Activated naive CD8-positive, alpha-beta T cell treated with anti-CD3 and anti-CD28 coated beads, Interleukin-2, amount 50 U/mL, for 24 hours (primary cell): ENCODE data around the gene SIPA1L3.
"Not testable (repeated sequence)": the region's sequence is repeated elsewhere in the genome, so short reads cannot be mapped to it uniquely, and the experiment has no call there.

Experiments
- ATAC-seq: fragments of 150-1000 bp; cut with Tn5 transposase; one replicate; pipeline ENCODE4 v1.10.0; 2021
- DNase-seq: peaks from one replicate; pipeline ENCODE4 v3.0.0; 2021
- H3K27ac Mint-ChIP-seq: one replicate; pipeline ENCODE4 v1.8.0; 2021; ENCODE audit warnings: mild to moderate bottlenecking, mixed read lengths
- H3K27me3 Mint-ChIP-seq: one replicate; pipeline ENCODE4 v1.8.0; 2021; ENCODE audit warnings: mixed read lengths
- H3K36me3 Mint-ChIP-seq: one replicate; pipeline ENCODE4 v1.8.0; 2021; ENCODE audit warnings: low read depth, mixed read lengths
- H3K4me1 Mint-ChIP-seq: one replicate; pipeline ENCODE4 v1.8.0; 2021; ENCODE audit warnings: mixed read lengths
- H3K4me3 Mint-ChIP-seq: one replicate; pipeline ENCODE4 v1.8.0; 2021; ENCODE audit warnings: mild to moderate bottlenecking, moderate library complexity, mixed read lengths
- H3K9me3 Mint-ChIP-seq: one replicate; pipeline ENCODE4 v1.8.0; 2021; ENCODE audit warnings: mixed read lengths

SIPA1L3 gene

DNA sequence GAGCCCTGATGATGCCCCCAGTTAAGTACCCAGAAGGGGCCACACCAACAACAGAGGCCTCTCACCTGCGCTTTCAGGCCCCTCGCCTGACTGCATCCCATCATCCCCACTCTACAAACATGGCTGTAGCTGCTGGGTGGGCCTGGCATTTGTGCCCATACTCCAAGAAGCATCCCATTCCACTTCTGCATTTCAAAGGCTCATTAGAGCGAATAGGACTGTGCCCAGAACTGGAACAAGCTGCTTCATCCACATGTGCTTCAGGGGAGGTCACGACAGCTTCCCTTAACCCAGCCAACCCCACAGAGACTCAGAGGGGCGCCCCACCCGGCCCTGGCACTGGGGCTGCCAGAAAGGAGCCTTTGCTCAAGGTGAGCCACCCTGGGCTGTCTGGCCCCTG lies 156.9 kb downstream of the SIPA1L3 start:
- H3K9me3 Mint-ChIP-seq, result no peaks in the 10 kb centered on the region
- no peaks in the 10 kb centered on the region for H3K36me3 Mint-ChIP-seq
- ATAC-seq, result no peak

DNA sequence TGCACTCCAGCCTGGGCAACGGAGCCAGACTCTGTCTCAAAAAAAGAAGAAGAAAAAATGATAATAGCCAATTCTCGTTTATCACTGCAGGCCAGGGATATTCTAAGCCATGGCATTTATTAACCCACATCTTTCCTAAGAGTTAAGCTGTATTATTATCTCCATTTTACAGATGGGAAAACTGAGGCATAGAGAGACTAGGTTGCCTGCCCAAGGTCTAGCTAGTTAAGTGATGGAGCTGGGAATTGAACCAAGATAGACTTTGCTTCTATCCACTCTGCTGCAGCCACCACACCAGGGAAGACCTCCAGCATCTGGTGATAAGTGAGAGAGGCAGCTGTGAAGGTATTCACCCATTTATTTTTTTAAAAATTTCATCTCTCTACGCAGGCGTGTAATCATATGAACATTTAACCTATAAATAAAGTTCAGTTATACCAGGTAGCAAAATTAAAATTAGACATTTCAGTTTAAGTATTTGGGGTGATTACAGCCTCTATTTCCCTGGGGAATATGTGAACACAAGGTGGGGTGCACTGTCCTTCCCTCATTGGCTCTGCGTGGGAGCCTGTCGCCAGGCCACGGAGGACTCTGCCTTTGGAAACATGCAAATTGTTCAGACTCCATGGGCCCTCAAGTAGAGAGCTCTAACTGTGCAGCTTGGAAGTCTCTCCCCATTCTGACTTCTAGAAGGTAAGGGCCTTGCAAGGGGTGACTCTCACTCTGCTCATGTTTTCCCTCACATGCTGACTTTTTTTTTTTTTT lies 157.8 kb downstream of the SIPA1L3 start:
- Mint-ChIP-seq H3K27ac (no peak overlapping the region), H3K27me3 (no peaks in the 10 kb centered on the region), H3K36me3 (no peaks in the 10 kb centered on the region), H3K4me3 (no peak overlapping the region), H3K9me3 (no peaks in the 10 kb centered on the region), H3K4me1 (peaks cover 5% of the 10 kb centered on the region)
- DNase-seq, result no peak
- ATAC-seq, result no peak

More for the DNA sequence above, 156.9 kb downstream of the SIPA1L3 start:
- no peaks in the 10 kb centered on the region for H3K27me3 Mint-ChIP-seq
- H3K27ac Mint-ChIP-seq, result no peak overlapping the region
- no peak overlapping the region for H3K4me3 Mint-ChIP-seq
- DNase-seq, result no peak
- H3K4me1 Mint-ChIP-seq, result peaks cover 8% of the 10 kb centered on the region

DNA sequence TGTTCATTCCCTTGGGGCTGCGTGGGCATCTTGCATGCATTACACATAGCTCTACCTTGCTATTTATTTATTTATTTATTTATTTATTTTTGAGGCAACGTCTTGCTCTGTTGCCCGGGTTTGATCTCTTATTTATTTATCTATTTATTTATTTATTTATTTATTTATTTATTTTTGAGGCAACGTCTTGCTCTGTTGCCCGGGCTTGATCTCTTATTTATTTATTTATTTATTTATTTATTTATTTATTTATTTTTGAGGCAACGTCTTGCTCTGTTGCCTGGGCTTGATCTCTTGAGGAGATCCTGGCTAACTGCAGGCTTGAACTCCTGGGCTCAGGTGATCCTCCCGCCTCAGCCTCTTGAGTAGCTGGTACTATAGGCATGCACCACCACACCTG lies 158.8 kb downstream of the SIPA1L3 start:
- not testable (repeated sequence) for ATAC-seq, DNase-seq, H3K4me3 Mint-ChIP-seq, H3K36me3 Mint-ChIP-seq, H3K27ac Mint-ChIP-seq, H3K9me3 Mint-ChIP-seq, H3K4me1 Mint-ChIP-seq, H3K27me3 Mint-ChIP-seq

DNA sequence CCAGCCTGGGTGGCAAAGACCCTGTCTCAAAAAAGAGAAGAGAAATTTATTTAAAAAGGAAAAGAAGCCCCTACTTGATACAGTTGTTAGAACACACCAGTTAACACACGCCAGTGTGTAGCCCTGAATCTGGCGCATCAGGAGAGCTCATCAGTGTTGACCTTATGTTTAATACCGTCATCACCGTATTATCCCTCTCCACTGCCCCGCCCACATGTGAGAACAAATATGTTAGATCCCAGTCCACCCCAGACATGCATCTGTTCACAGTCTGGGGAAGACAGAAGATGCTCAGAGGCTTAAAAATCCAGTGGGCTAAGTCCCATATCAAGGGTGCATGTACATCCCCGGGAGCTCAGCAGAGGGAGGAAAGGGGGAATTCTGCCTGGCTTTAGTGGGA lies 161.8 kb downstream of the SIPA1L3 start:
- H3K36me3 Mint-ChIP-seq, result peaks cover 5% of the 10 kb centered on the region
- no peaks in the 10 kb centered on the region for H3K27me3 Mint-ChIP-seq
- no peak overlapping the region for H3K27ac Mint-ChIP-seq
- peaks cover 2% of the 10 kb centered on the region for H3K4me1 Mint-ChIP-seq
- ATAC-seq (no peak), DNase-seq (no peak)
- H3K4me3 Mint-ChIP-seq, result no peak overlapping the region
- H3K9me3 Mint-ChIP-seq, result no peaks in the 10 kb centered on the region

DNA sequence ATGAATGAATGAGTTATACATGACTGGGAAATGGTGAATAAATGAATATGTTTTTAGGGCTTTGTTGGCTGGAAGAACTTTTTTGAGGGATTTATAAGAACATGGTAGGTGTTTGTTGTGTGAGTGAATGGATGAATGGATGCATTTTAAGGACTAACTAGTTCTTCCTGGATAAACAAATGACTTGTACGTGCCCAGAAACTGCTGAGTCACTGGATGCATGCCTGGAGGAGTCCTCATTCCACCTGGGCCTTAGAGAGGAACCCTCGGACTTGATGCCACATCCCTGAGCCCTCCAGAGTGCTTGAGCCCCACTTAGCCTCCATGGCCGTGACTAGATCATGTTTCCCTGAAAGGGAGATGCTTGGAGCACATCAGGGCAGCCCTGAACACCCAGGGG lies 163.6 kb downstream of the SIPA1L3 start:
- H3K36me3 Mint-ChIP-seq, result peaks cover 5% of the 10 kb centered on the region
- no peak overlapping the region for H3K4me3 Mint-ChIP-seq
- no peaks in the 10 kb centered on the region for H3K9me3 Mint-ChIP-seq
- H3K4me1 Mint-ChIP-seq, result peaks cover 5% of the 10 kb centered on the region
- DNase-seq, result no peak
- H3K27me3 Mint-ChIP-seq, result no peaks in the 10 kb centered on the region
- no peak overlapping the region for H3K27ac Mint-ChIP-seq
- no peak for ATAC-seq

DNA sequence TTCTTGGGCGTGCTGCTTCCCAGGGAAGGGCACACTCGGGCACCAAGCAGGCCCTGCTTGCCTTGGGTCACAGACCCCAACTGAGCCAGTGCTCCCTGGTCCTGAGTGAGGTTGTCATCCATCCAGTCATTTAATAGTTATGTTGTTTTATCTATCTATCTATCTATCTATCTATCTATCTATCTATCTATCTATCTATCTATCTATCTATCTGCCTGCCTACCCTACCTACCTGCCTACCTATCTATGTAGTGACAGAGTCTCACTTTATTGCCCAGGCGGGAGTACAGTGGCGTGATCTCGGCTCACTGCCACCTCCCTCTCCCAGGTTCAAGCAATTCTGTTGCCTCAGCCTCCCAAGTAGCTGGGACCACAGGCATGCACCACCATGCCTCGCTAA lies 164.0 kb downstream of the SIPA1L3 start:
- not testable (repeated sequence) for H3K36me3 Mint-ChIP-seq, DNase-seq, H3K27me3 Mint-ChIP-seq, H3K9me3 Mint-ChIP-seq, ATAC-seq, H3K27ac Mint-ChIP-seq, H3K4me1 Mint-ChIP-seq, H3K4me3 Mint-ChIP-seq

DNA sequence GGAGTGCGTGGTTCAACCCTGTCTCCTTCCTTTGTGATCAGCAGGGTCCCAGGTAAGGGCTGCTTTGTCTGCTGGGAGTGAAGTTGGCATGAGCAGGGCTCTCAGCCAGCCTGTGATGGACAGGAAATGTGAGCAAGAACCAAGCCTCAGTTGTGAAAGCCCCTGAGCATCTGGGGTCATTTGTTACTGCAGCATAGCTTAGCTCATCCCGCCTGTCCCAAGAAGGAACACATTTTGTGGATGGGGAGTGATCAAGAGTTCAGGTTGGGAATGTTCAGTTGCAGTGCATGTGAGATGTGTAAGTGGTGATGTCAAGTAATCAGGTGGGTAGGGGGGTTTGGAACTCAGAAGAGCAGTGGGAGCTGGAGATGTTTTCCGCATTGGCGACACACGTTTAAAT lies 164.6 kb downstream of the SIPA1L3 start:
- peaks cover 5% of the 10 kb centered on the region for H3K4me1 Mint-ChIP-seq
- no peaks in the 10 kb centered on the region for H3K9me3 Mint-ChIP-seq
- no peak for ATAC-seq
- H3K36me3 Mint-ChIP-seq, result peaks cover 9% of the 10 kb centered on the region
- no peak overlapping the region for H3K4me3 Mint-ChIP-seq
- no peaks in the 10 kb centered on the region for H3K27me3 Mint-ChIP-seq
- no peak overlapping the region for H3K27ac Mint-ChIP-seq
- no peak for DNase-seq

DNA sequence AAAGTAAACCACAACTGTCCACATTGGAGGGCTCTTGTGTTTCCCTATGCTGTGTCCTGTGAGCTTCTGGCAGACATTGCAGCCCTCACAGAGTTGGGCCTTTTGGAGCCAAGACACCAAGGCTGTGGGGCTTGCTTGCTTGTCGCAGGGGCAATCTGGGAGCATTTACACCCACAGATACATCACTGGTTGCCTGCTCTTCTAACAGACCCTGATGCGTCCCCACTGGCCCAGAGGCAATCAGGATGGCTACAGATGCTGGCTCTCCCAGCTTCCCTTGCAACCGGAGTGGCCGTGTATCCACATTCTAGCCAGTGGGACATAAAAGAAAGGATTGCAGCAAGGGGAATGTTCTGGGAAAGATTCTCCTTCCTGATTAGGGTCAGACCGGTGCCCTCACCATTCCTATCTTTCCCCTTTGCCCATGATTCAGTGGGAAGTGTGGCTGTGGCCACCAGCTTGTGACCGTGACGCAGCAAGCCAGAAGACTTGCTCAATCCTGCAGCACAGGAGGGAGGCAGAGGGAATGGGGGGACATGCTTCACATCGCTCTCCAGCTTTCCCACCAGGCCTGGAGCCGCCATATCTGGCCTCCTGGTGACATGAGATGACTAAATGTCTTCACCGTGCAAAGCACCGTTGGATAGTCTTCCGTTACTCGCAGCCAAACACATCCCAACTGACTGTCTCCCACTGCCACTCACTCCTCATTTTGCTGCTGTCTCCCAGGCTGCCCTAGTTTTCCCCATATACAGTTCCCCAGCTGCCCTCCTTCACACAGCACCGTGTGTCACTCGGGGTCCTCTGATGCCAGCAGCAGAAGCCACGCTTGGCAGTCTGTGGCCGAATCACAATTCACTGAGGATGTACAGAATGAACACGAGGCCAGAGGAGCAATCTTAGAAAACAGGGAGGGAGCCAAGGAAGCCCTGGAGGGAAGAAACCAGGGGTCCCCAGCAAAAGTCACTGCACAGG lies 166.1 kb downstream of the SIPA1L3 start:
- DNase-seq, result no peak
- no peak for ATAC-seq
- no peak overlapping the region for H3K27ac Mint-ChIP-seq
- H3K27me3 Mint-ChIP-seq, result no peaks in the 10 kb centered on the region
- no peak overlapping the region for H3K4me3 Mint-ChIP-seq
- H3K36me3 Mint-ChIP-seq, result peaks cover 9% of the 10 kb centered on the region
- peaks cover 5% of the 10 kb centered on the region for H3K4me1 Mint-ChIP-seq
- no peaks in the 10 kb centered on the region for H3K9me3 Mint-ChIP-seq

DNA sequence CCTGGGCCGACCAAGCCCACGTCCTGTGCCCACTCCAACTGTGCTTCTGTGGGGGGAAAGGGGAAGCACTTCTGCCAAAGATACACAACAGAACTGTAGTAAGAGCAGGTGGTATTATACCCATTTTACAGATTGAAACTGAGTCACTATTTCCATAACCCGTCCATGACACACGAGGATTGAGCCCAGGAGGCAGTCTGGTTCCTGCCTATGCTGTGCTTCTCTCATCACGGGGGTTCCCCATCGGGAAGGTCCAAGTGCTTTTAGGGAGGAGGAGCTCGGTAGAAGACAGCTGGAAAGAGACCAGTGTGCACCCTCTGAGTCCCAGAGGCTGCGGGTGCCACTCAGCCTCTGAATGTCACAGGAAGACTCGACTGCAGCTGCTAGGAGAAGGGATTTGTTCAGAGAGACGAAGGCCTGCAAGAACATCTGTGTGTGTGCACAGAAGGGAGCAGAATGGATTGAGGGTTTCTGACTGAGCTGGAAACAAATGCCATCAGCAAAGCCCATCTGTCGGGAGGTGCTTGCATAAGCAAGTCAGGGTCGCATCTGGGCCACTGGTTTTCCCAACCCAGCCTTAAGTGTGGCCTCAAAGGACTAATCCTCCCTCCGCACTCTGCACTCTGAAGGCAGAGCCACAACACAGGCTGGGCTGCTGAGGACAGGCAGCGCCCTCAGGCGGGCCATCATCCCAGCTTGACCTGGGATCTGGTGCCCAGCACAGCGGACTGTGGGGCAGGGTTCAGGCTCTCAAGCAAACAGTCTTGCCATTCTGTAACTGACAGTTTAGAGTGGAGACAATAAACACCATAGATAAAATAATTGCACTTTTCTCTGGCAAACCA lies 167.1 kb downstream of the SIPA1L3 start:
- Mint-ChIP-seq H3K9me3 (no peaks in the 10 kb centered on the region), H3K4me1 (peaks cover 5% of the 10 kb centered on the region), H3K27me3 (no peaks in the 10 kb centered on the region), H3K4me3 (no peak overlapping the region), H3K36me3 (peaks cover 12% of the 10 kb centered on the region), H3K27ac (peak overlapping the region; percentile 21)
- no peak for DNase-seq
- peak; percentile 33 for ATAC-seq

DNA sequence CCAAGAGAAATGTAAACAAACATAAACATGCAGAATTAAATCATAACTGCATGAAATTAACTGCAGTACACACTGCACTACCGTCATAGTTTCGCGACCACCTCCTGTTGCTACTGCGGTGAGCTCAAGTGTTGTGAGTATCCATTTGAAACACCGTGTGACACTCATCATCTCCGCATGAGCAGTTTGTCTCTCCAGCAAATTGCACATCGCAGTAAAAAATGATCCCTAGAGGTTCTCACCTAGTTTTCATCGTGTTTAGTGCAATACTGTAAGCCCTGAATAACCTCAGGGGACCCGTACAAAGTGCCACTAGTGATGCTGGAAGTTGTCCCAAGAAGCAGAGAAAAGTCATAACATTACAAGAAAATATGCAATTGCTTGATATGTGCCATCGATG lies 169.3 kb downstream of the SIPA1L3 start:
- Mint-ChIP-seq H3K36me3 (peaks cover 17% of the 10 kb centered on the region), H3K4me3 (no peak overlapping the region), H3K27ac (no peak overlapping the region), H3K27me3 (no peaks in the 10 kb centered on the region), H3K4me1 (peaks cover 27% of the 10 kb centered on the region), H3K9me3 (no peaks in the 10 kb centered on the region)
- DNase-seq (no peak), ATAC-seq (no peak)

DNA sequence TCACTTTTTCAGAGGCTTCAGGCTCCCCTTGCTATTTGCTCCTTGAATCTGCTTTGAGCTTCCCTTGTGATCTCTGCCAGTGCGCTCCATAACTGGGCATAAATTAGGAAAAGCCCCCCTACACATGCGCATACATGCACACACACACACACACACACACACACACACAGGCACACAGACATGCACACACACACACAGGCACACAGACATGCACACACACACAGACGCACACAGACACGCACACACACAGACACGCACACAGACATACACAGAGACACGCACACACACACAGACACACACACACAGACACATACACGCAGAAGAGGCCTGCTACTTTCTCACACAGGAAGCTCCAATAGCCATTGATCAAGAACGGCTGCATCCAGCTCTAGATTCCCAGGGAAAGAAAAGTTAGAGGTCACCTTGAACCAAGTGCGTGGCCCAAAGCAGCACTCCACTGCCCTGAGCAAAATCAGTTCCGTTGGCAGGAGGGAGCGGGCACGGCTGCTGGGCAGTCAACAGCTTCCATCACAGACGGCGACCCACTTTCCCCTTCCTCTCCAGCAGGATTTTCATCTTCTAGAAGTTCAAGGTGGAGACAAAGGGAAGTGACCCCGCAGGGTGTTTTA lies 171.4 kb downstream of the SIPA1L3 start:
- Mint-ChIP-seq H3K4me3 (no peak overlapping the region), H3K27me3 (no peaks in the 10 kb centered on the region), H3K36me3 (peaks cover 16% of the 10 kb centered on the region), H3K27ac (no peak overlapping the region), H3K4me1 (peaks cover 27% of the 10 kb centered on the region), H3K9me3 (no peaks in the 10 kb centered on the region)
- no peak for DNase-seq
- no peak for ATAC-seq

DNA sequence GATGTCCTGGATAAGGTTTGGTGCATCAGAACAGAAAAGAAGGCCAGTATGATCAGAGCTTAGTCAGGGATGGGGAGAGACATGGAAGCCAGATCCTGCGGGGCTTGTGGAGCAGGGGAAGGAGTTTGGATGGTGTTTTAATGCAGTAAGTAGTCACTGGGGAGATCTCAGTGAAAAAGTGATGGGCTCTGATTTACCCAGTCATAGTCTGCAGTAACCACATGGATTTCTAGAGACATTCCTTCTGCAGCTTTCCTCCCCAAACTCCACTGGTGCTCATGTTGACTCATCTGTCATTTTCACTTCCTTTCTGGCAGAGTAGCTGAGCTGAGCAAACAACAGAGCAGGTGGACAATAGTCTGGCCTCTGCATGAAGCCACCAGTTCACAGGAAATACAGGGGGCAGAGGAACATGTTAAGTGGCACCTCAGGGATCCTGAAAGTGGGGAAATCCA lies 172.9 kb downstream of the SIPA1L3 start:
- H3K4me1 Mint-ChIP-seq, result peaks cover 22% of the 10 kb centered on the region
- peaks cover 16% of the 10 kb centered on the region for H3K36me3 Mint-ChIP-seq
- H3K27me3 Mint-ChIP-seq, result no peaks in the 10 kb centered on the region
- peak overlapping the region; percentile 88 for H3K27ac Mint-ChIP-seq
- H3K9me3 Mint-ChIP-seq, result no peaks in the 10 kb centered on the region
- DNase-seq, result no peak
- ATAC-seq, result peak; percentile 37
- H3K4me3 Mint-ChIP-seq, result no peak overlapping the region

DNA sequence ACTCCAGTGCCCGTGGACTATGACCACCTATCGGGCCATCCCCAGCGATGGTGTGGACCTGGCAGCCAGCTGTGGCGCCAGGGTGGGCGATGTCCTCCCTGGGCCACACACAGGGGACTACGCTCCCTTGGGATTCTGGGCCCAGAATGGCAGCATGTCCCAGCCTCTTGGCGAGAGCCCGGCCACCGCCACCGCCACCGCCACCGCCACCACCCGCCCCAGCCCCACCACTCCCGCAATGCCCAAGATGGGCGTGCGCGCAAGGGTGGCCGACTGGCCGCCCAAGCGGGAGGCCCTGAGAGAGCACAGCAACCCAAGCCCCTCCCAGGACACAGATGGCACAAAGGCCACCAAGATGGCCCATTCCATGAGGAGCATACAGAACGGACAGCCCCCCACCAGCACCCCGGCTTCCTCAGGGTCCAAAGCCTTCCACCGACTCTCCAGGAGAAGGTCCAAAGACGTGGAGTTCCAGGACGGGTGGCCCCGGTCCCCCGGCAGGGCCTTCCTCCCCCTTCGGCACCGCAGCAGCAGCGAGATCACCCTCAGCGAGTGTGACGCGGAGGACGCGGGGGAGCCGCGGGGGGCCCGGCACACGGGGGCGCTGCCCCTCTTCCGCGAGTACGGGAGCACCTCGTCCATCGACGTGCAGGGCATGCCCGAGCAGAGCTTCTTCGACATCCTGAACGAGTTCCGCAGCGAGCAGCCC lies 174.7 kb downstream of the SIPA1L3 start:
- H3K4me1 Mint-ChIP-seq, result peaks cover 22% of the 10 kb centered on the region
- no peak overlapping the region for H3K4me3 Mint-ChIP-seq
- H3K9me3 Mint-ChIP-seq, result no peaks in the 10 kb centered on the region
- ATAC-seq, result no peak
- no peaks in the 10 kb centered on the region for H3K27me3 Mint-ChIP-seq
- no peak for DNase-seq
- H3K27ac Mint-ChIP-seq, result no peak overlapping the region
- peaks cover 11% of the 10 kb centered on the region for H3K36me3 Mint-ChIP-seq
